ENCODE results near the gene CIAO3.

The CIAO3 gene

GRCh38 chr16:739560-740458 lies 988 bp downstream of the CIAO3 start (continued):
- TF ChIP-seq, protein P1, sequence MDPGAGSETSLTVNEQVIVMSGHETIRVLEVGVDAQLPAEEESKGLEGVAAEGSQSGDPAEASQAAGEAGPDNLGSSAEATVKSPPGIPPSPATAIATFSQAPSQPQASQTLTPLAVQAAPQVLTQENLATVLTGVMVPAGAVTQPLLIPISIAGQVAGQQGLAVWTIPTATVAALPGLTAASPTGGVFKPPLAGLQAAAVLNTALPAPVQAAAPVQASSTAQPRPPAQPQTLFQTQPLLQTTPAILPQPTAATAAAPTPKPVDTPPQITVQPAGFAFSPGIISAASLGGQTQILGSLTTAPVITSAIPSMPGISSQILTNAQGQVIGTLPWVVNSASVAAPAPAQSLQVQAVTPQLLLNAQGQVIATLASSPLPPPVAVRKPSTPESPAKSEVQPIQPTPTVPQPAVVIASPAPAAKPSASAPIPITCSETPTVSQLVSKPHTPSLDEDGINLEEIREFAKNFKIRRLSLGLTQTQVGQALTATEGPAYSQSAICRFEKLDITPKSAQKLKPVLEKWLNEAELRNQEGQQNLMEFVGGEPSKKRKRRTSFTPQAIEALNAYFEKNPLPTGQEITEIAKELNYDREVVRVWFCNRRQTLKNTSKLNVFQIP (CRISPR knock-in tag; IDR thresholded peaks at IDR 0.05; ENCODE audit: borderline replicate concordance, low read depth) = no peak

GRCh38 chr16:736936-737481 lies 3.8 kb downstream of the CIAO3 start:
- TF ChIP-seq PPARA (CRISPR knock-in tag; IDR thresholded peaks at IDR 0.05; ENCODE audit: borderline replicate concordance) = no peak
- TF ChIP-seq ARNTL (CRISPR knock-in tag; IDR thresholded peaks at IDR 0.05; ENCODE audit: borderline replicate concordance, low read depth) = no peak
- TF ChIP-seq ISL1 (CRISPR knock-in tag; IDR thresholded peaks at IDR 0.05) = no peak
- TF ChIP-seq SNAI2 (CRISPR knock-in tag; IDR thresholded peaks at IDR 0.05) = no peak
- TF ChIP-seq, protein P2, sequence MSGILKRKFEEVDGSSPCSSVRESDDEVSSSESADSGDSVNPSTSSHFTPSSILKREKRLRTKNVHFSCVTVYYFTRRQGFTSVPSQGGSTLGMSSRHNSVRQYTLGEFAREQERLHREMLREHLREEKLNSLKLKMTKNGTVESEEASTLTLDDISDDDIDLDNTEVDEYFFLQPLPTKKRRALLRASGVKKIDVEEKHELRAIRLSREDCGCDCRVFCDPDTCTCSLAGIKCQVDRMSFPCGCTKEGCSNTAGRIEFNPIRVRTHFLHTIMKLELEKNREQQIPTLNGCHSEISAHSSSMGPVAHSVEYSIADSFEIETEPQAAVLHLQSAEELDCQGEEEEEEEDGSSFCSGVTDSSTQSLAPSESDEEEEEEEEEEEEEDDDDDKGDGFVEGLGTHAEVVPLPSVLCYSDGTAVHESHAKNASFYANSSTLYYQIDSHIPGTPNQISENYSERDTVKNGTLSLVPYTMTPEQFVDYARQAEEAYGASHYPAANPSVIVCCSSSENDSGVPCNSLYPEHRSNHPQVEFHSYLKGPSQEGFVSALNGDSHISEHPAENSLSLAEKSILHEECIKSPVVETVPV (CRISPR knock-in tag; IDR thresholded peaks at IDR 0.05) = no peak
- TF ChIP-seq ZNF565 (CRISPR knock-in tag; conservative IDR thresholded peaks at IDR 0.05; ENCODE audit: low read depth) = no peak
- no peak for TF ChIP-seq CSDC2 (CRISPR knock-in tag; IDR thresholded peaks at IDR 0.05)
- no peak for TF ChIP-seq OSR1 (CRISPR knock-in tag; IDR thresholded peaks at IDR 0.05)
- TF ChIP-seq ESRRG (CRISPR knock-in tag; IDR thresholded peaks at IDR 0.05) = no peak
- no peak for TF ChIP-seq RARB (CRISPR knock-in tag; IDR thresholded peaks at IDR 0.05)
- TF ChIP-seq ZFP30 (CRISPR knock-in tag; IDR thresholded peaks at IDR 0.05) = no peak
- no peak for TF ChIP-seq ZNF8 (CRISPR knock-in tag; IDR thresholded peaks at IDR 0.05)
- TF ChIP-seq PATZ1 (CRISPR knock-in tag; IDR thresholded peaks at IDR 0.05; ENCODE audit: borderline replicate concordance) = no peak
- TF ChIP-seq, protein P3, sequence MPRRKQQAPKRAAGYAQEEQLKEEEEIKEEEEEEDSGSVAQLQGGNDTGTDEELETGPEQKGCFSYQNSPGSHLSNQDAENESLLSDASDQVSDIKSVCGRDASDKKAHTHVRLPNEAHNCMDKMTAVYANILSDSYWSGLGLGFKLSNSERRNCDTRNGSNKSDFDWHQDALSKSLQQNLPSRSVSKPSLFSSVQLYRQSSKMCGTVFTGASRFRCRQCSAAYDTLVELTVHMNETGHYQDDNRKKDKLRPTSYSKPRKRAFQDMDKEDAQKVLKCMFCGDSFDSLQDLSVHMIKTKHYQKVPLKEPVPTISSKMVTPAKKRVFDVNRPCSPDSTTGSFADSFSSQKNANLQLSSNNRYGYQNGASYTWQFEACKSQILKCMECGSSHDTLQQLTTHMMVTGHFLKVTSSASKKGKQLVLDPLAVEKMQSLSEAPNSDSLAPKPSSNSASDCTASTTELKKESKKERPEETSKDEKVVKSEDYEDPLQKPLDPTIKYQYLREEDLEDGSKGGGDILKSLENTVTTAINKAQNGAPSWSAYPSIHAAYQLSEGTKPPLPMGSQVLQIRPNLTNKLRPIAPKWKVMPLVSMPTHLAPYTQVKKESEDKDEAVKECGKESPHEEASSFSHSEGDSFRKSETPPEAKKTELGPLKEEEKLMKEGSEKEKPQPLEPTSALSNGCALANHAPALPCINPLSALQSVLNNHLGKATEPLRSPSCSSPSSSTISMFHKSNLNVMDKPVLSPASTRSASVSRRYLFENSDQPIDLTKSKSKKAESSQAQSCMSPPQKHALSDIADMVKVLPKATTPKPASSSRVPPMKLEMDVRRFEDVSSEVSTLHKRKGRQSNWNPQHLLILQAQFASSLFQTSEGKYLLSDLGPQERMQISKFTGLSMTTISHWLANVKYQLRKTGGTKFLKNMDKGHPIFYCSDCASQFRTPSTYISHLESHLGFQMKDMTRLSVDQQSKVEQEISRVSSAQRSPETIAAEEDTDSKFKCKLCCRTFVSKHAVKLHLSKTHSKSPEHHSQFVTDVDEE (CRISPR knock-in tag; IDR thresholded peaks at IDR 0.05) = no peak
- no peak for TF ChIP-seq TOX (CRISPR knock-in tag; IDR thresholded peaks at IDR 0.05; ENCODE audit: borderline replicate concordance)
- no peak for TF ChIP-seq ZNF70 (CRISPR knock-in tag; IDR thresholded peaks at IDR 0.05)
- TF ChIP-seq CREB5 (CRISPR knock-in tag; IDR thresholded peaks at IDR 0.05; ENCODE audit: low read depth) = no peak
- ATAC-seq = no peak

GRCh38 chr16:735982-736453 lies 4.8 kb downstream of the CIAO3 start:
- no peak for ATAC-seq
- TF ChIP-seq RARB (CRISPR knock-in tag; IDR thresholded peaks at IDR 0.05) (no peak), ZNF565 (CRISPR knock-in tag; conservative IDR thresholded peaks at IDR 0.05; ENCODE audit: low read depth) (no peak), ZNF70 (CRISPR knock-in tag; IDR thresholded peaks at IDR 0.05) (no peak), ZFP3 (CRISPR knock-in tag; IDR thresholded peaks at IDR 0.05) (no peak), ISL1 (CRISPR knock-in tag; IDR thresholded peaks at IDR 0.05) (no peak), ESRRG (CRISPR knock-in tag; IDR thresholded peaks at IDR 0.05) (no peak), OSR1 (CRISPR knock-in tag; IDR thresholded peaks at IDR 0.05) (no peak), TOX (CRISPR knock-in tag; IDR thresholded peaks at IDR 0.05; ENCODE audit: borderline replicate concordance) (no peak), ZFP30 (CRISPR knock-in tag; IDR thresholded peaks at IDR 0.05) (no peak), CREB5 (CRISPR knock-in tag; IDR thresholded peaks at IDR 0.05; ENCODE audit: low read depth) (no peak)
